Large intestine (tissue), 3 donors: ENCODE data around the gene STRA8. TPM values are rescaled to one million over a fixed set of nuclear protein-coding genes. Genes with fewer than 3 reads are reported as not detected.

ENCODE experiments used
- DNase-seq, 2 donors: peaks; one replicate each; pipeline versions ENCODE4 v3.0.0 to v3.0.0-alpha.2; 2013
- H3K27ac ChIP-seq: one replicate; pipeline ENCODE4 v1.5.1; 2013; ENCODE audit warnings: low read length
- H3K27me3 ChIP-seq: 2 replicates; pipeline ENCODE4 v1.6.1; 2013; ENCODE audit warnings: low read length; ENCODE audit not compliant: control insufficient read depth, insufficient read depth
- H3K36me3 ChIP-seq: 2 replicates; pipeline ENCODE4 v1.6.1; 2013; ENCODE audit warnings: low read length; ENCODE audit not compliant: control insufficient read depth, insufficient read depth
- H3K4me1 ChIP-seq: one replicate; pipeline ENCODE4 v1.6.1; 2013; ENCODE audit warnings: low read length; ENCODE audit not compliant: control insufficient read depth, insufficient read depth
- H3K4me3 ChIP-seq: one replicate; pipeline ENCODE4 v1.5.1; 2013; ENCODE audit warnings: low read length
- H3K9me3 ChIP-seq: one replicate; pipeline ENCODE4 v1.6.1; 2013; ENCODE audit warnings: mild to moderate bottlenecking, low read depth, low read length, moderate library complexity; ENCODE audit not compliant: control insufficient read depth
- WGBS: methylation state at CpG from one replicate; pipeline ENCODE4 v1.1.5; 2013; ENCODE audit warnings: low lambda C conversion rate; ENCODE audit not compliant: insufficient coverage; 5-methylcytosine and 5-hydroxymethylcytosine counted together
- polyA plus RNA-seq: library from polyadenylated mRNA; unstranded; fragments of 120-200 nt; gene quantifications from one replicate; pipeline ENCODE4 v1.2.1, GENCODE V29; 2013

Gene STRA8
- polyA plus RNA-seq, 1 donor = not detected

- no peaks in the 10 kb centered on the region for H3K36me3 ChIP-seq
- no peaks in the 10 kb centered on the region for H3K9me3 ChIP-seq
- DNase-seq = no peak
- H3K4me3 ChIP-seq = no peak overlapping the region
- no CpG with 5 or more reads among the region's 1 CpG for WGBS
- H3K4me1 ChIP-seq = no peaks in the 10 kb centered on the region
- H3K27ac ChIP-seq = no peak overlapping the region
- H3K27me3 ChIP-seq = no peaks in the 10 kb centered on the region
Observed at GRCh38 chr7:135265637-135266036, 32.0 kb downstream of the STRA8 start.

DNA sequence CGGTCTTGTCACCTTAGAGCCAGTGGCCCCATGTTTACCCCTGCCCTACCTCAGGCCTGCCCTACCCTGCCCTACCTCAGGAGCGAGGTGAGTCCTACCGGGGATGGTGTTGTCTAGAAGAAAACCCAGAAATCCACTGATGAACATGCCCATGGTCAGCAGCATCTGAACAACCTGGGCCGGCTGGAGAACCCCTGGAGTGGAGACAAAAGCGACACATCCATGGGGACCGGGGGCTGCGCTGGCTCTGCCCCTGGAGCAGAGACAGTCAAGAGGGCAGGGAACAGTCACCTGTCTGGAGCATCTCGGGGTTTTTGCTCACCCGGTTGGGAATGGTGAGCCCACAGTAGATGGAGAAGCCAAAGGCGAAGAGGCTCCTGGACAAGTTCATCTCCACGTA, 36.3 kb downstream of the STRA8 start:
- Histone ChIP-seq H3K27ac (no peak overlapping the region), H3K4me3 (no peak overlapping the region), H3K9me3 (no peaks in the 10 kb centered on the region), H3K27me3 (no peaks in the 10 kb centered on the region), H3K36me3 (no peaks in the 10 kb centered on the region), H3K4me1 (no peaks in the 10 kb centered on the region)
- no peak for DNase-seq
- no CpG with 5 or more reads among the region's 11 CpGs for WGBS

DNA sequence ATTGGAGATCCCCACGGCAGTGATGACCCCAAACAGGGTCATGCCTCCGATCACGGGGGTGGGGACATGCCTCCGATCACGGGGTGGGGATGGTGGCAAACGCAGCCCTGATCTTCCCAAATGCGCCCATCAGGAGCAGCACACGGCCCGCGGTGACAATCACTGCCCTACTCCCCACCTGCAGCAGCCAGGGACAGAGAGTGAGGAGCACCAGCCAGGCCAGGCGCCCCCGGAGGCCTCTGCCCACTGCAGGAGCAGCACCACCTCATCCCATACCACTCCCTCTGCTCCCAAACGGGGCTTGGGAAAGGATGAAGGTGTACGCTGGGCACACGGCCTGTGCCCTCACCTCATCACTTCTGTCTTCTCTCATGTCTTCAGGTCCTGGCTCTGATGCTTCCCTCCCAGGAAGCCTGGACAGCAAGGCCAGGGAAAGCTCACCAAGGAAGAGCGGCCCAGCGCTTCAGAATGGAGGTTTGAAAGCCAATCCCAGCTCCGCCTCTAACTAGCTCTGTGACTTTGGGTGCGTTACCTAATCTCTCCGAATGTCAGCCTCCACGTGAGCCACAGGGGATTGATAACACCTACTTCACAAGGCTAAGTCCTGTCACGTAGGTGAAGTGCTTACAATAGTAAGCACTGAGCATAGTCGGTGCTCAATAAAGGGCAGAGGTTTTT, 37.1 kb downstream of the STRA8 start:
- no peak for DNase-seq
- Histone ChIP-seq H3K27ac (no peak overlapping the region), H3K27me3 (no peaks in the 10 kb centered on the region), H3K4me1 (no peaks in the 10 kb centered on the region), H3K4me3 (no peak overlapping the region), H3K36me3 (no peaks in the 10 kb centered on the region), H3K9me3 (no peaks in the 10 kb centered on the region)
- WGBS = no CpG with 5 or more reads among the region's 23 CpGs

DNA sequence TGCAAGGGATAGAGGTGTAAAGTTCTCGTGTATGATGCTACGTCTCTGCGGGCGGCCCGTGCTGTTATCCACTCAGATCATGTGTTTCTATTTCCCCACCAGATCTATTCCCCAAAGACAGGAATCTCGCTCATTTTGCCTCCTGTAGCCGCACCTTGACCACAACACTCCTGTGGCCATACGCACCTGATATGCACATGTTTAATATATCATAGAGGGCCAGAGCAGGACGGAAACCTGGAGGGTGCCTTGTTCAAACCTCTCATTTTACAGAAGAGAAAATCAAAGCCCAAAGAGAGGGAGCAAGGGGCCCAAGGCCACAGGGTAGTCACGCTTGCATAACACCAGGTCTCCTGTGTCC, 37.6 kb downstream of the STRA8 start:
- no peaks in the 10 kb centered on the region for H3K27me3 ChIP-seq
- DNase-seq = no peak
- no peak overlapping the region for H3K4me3 ChIP-seq
- no peak overlapping the region for H3K27ac ChIP-seq
- no peaks in the 10 kb centered on the region for H3K9me3 ChIP-seq
- no peaks in the 10 kb centered on the region for H3K4me1 ChIP-seq
- no peaks in the 10 kb centered on the region for H3K36me3 ChIP-seq
- WGBS = 100% methylated on average over 1 of the region's 10 CpGs

DNA sequence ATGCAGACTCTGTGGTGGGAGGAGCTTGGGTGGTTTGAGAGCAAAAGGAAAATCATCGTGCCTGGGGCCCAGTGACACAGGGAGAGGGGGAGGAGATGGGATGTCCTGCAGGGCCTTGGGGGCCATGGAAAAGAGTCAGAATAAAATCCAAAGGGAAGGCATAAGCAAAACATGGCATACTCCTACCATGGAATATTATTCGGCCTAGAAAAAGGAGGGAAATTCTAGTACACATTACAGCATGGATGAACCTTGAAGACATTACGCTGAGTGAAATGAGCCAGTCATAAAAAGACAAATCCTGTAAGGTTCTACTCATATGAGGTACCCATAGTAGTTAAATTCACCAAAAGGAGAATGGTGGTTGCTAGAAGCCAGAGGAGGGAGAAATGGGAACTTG, 38.7 kb downstream of the STRA8 start:
- H3K4me3 ChIP-seq = no peak overlapping the region
- DNase-seq = no peak
- no peaks in the 10 kb centered on the region for H3K9me3 ChIP-seq
- no peaks in the 10 kb centered on the region for H3K27me3 ChIP-seq
- no peaks in the 10 kb centered on the region for H3K36me3 ChIP-seq
- no peak overlapping the region for H3K27ac ChIP-seq
- H3K4me1 ChIP-seq = no peaks in the 10 kb centered on the region
- WGBS = 100% methylated on average over 2 of the region's 3 CpGs

GRCh38 chr7:135273581-135273980, 39.9 kb downstream of the STRA8 start:
- no peak overlapping the region for H3K27ac ChIP-seq
- no peak overlapping the region for H3K4me3 ChIP-seq
- H3K27me3 ChIP-seq = no peaks in the 10 kb centered on the region
- no CpG with 5 or more reads among the region's 4 CpGs for WGBS
- H3K4me1 ChIP-seq = no peaks in the 10 kb centered on the region
- no peak for DNase-seq
- H3K9me3 ChIP-seq = no peaks in the 10 kb centered on the region
- H3K36me3 ChIP-seq = no peaks in the 10 kb centered on the region

- WGBS = 67% methylated on average over 2 of the region's 14 CpGs
- Histone ChIP-seq H3K27ac (no peak overlapping the region), H3K4me1 (no peaks in the 10 kb centered on the region), H3K36me3 (no peaks in the 10 kb centered on the region), H3K27me3 (no peaks in the 10 kb centered on the region), H3K4me3 (no peak overlapping the region), H3K9me3 (no peaks in the 10 kb centered on the region)
- peak; percentile 36 to 49 for DNase-seq
Observed at GRCh38 chr7:135274495-135275268, 41.0 kb downstream of the STRA8 start.

DNA sequence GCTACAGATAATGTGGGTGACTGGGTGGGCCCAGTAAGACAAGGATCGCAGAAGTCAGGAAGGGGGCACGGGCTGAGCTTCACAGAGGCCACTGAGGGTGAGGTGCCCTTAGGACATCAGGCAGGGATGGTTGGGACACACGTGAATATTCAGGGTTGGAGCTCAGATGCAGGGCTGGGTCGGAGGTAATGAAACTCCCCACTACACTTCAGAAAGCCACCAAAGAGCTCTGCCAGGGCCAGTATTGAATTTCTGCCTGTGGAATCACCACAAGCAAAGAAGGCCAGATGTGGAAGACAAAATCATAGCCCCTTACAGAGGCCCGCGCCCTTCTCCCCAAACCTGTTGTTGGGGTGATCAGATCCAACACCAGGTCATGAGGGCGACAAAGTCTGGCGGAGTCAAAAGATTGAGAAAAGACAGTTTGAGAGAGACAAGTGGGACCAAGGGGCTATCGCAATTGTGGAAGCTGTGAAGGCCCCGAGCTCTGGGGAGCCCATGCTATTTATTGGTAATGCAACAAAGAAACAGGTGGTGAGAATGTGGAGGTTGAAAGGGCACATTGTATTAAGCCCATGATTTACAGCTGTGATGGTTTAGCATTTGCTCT, 42.4 kb downstream of the STRA8 start:
- Histone ChIP-seq H3K27me3 (no peaks in the 10 kb centered on the region), H3K27ac (no peak overlapping the region), H3K4me3 (no peak overlapping the region), H3K9me3 (no peaks in the 10 kb centered on the region), H3K4me1 (no peaks in the 10 kb centered on the region), H3K36me3 (no peaks in the 10 kb centered on the region)
- no CpG with 5 or more reads among the region's 10 CpGs for WGBS
- DNase-seq = no peak

DNA sequence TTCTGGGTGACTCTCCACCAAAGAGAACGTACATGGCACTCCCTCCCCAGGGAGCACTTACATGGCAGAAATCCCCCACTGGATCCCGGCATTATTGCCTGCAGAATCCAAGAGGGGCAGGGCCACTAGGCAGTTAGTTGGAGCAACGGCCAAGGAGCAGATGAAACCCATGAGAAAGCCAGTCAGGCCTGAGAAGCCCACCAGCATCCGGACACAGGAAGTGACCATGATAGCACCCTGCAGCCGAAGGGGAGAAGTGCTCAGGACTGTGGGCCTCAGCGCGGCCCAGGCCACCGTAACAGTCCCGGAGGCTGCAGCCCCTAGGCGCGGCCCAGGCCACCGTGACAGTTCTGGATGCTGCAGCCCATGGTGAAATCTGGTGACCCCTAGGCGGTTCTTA, 43.5 kb downstream of the STRA8 start:
- H3K9me3 ChIP-seq = no peaks in the 10 kb centered on the region
- no CpG with 5 or more reads among the region's 13 CpGs for whole genome bisulfite sequencing
- no peak for DNase-seq

GRCh38 chr7:135281363-135281949, 47.8 kb downstream of the STRA8 start:
- DNase-seq = peak; percentile 69 to 80
- WGBS = no CpG with 5 or more reads among the region's 7 CpGs
- Histone ChIP-seq H3K27me3 (no peaks in the 10 kb centered on the region), H3K27ac (no peak overlapping the region), H3K36me3 (no peaks in the 10 kb centered on the region), H3K9me3 (no peaks in the 10 kb centered on the region), H3K4me3 (no peak overlapping the region), H3K4me1 (peaks cover 8% of the 10 kb centered on the region)

More for the DNA sequence above, 43.5 kb downstream of the STRA8 start:
- H3K27me3 ChIP-seq = no peaks in the 10 kb centered on the region
- no peaks in the 10 kb centered on the region for H3K36me3 ChIP-seq
- H3K4me3 ChIP-seq = no peak overlapping the region
- H3K27ac ChIP-seq = no peak overlapping the region
- peaks cover 6% of the 10 kb centered on the region for H3K4me1 ChIP-seq
